HEK293 (cell line): ENCODE measurements around the gene IGSF11.

Source experiments
- ELK4 ChIP-seq: IDR thresholded peaks from 2 replicates; pipeline ENCODE4 v1.6.1; 2011; ENCODE audit warnings: mild to moderate bottlenecking, low read depth, low read length, borderline replicate concordance
- REST ChIP-seq: fragments of 450-650 bp; formaldehyde crosslinking; IDR thresholded peaks from 2 replicates; pipeline ENCODE4 v1.5.1; 2016; ENCODE audit warnings: missing biosample characterization, missing genetic modification characterization
- ZNF18 ChIP-seq: fragments of 450-650 bp; formaldehyde crosslinking; IDR thresholded peaks from 2 replicates; pipeline ENCODE4 v1.5.1; 2016; ENCODE audit warnings: missing biosample characterization, missing genetic modification characterization
- ZNF785 ChIP-seq: fragments of 450-650 bp; formaldehyde crosslinking; IDR thresholded peaks from 2 replicates; pipeline ENCODE4 v1.5.1; 2016; ENCODE audit warnings: missing biosample characterization, missing genetic modification characterization
- TF ChIP-seq, protein P1 (sequence below): fragments of 450-650 bp; formaldehyde crosslinking; IDR thresholded peaks from 2 replicates; pipeline ENCODE4 v1.5.1; 2016; ENCODE audit warnings: missing biosample characterization, missing genetic modification characterization

GRCh38 chr3:118889691-118890090 lies 145.0 kb downstream of the IGSF11 start:
- no peak for TF ChIP-seq ELK4
- TF ChIP-seq ZNF785, result no peak
- no peak for TF ChIP-seq REST
- TF ChIP-seq, protein P1, sequence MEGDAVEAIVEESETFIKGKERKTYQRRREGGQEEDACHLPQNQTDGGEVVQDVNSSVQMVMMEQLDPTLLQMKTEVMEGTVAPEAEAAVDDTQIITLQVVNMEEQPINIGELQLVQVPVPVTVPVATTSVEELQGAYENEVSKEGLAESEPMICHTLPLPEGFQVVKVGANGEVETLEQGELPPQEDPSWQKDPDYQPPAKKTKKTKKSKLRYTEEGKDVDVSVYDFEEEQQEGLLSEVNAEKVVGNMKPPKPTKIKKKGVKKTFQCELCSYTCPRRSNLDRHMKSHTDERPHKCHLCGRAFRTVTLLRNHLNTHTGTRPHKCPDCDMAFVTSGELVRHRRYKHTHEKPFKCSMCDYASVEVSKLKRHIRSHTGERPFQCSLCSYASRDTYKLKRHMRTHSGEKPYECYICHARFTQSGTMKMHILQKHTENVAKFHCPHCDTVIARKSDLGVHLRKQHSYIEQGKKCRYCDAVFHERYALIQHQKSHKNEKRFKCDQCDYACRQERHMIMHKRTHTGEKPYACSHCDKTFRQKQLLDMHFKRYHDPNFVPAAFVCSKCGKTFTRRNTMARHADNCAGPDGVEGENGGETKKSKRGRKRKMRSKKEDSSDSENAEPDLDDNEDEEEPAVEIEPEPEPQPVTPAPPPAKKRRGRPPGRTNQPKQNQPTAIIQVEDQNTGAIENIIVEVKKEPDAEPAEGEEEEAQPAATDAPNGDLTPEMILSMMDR, result no peak
- no peak for TF ChIP-seq ZNF18 (tag by site-specific recombination)
